Heart right ventricle (tissue), 16 donors: ENCODE results near the gene OTX1. TPM values are rescaled to one million over a fixed set of nuclear protein-coding genes. Genes with fewer than 3 reads are reported as not detected.

ENCODE experiments used
- ATAC-seq, 8 donors: fragments of 200-7000 bp; cut with Tn5 transposase; one replicate each; pipeline ENCODE4 v1.9.1; 2020; ENCODE audit warnings: mild to moderate bottlenecking in 8 of 8, moderate library complexity in 8 of 8, moderate number of reproducible peaks in 1 of 8
- DNase-seq, 2 donors: peaks; one replicate each; pipeline ENCODE4 v3.0.0-alpha.2; 2020
- H3K27ac ChIP-seq, 10 donors: fragments of 200-600 bp; sonication (generic) in 2 of 10; one replicate each; pipeline versions ENCODE4 v1.5.0 to v1.8.0; 2020 to 2022; ENCODE audit warnings: mild to moderate bottlenecking in 3 of 10
- H3K27me3 ChIP-seq, 7 donors: fragments of 200-600 bp; one replicate each; pipeline ENCODE4 v1.8.0; 2021 to 2022; ENCODE audit warnings: mild to moderate bottlenecking in 2 of 7
- H3K36me3 ChIP-seq, 9 donors: fragments of 200-600 bp; sonication (generic) in 1 of 9; one replicate each; pipeline versions ENCODE4 v1.5.0 to v1.8.0; 2020 to 2022; ENCODE audit warnings: mild to moderate bottlenecking in 2 of 9
- H3K4me1 ChIP-seq, 9 donors: fragments of 200-600 bp; sonication (generic) in 1 of 9; one replicate each; pipeline versions ENCODE4 v1.5.0 to v1.8.0; 2020 to 2022; ENCODE audit warnings: mild to moderate bottlenecking in 4 of 9
- H3K4me3 ChIP-seq, 10 donors: fragments of 200-600 bp; sonication (generic) in 2 of 10; one replicate each; pipeline versions ENCODE4 v1.5.0 to v1.8.0; 2020 to 2022; ENCODE audit warnings: mild to moderate bottlenecking in 7 of 10, moderate library complexity in 2 of 10
- H3K9me3 ChIP-seq, 11 donors: fragments of 200-600 bp in 10 of 11; sonication (generic) in 2 of 11; one replicate each; pipeline versions ENCODE4 v1.5.0 to v1.8.0; 2013 to 2022; ENCODE audit warnings: mild to moderate bottlenecking in 2 of 11, control low read depth in 1 of 11, moderate library complexity in 1 of 11
- CTCF ChIP-seq, 9 donors: fragments of 200-600 bp; sonication (generic) in 2 of 9; IDR thresholded peaks; one replicate each; pipeline versions ENCODE4 v1.5.0 to v1.8.0; 2021 to 2022; ENCODE audit warnings: antibody characterized with exemption in 9 of 9, mild to moderate bottlenecking in 5 of 9, moderate library complexity in 1 of 9
- WGBS, 2 donors: extraction: QIAGEN DNeasy Blood & Tissue Kit; methylation state at CpG; one replicate each; pipeline ENCODE4 v1.1.7; 2013; ENCODE audit warnings: inconsistent platforms in 1 of 2; 5-methylcytosine and 5-hydroxymethylcytosine counted together
- intact Hi-C, 10 donors: fragments of 100-400 bp; cut with DNase I; formaldehyde crosslinking; loops; one replicate each; pipeline versions ENCODE4 v1.11.1 to v1.14.2; 2022
- polyA plus RNA-seq, 2 donors: library from polyadenylated mRNA; stranded (reverse); fragments of 200-250 nt; gene quantifications; one replicate each; pipeline ENCODE4 v1.2.3, GENCODE V29; 2013
- total RNA-seq, 10 donors: library from RNA; stranded (reverse); fragmentation: NEBNext Ultra II Directional in 3 of 10; extraction: Animal tissue kit (Norgen Biotek cat#: 25700) in 3 of 10; gene quantifications; one replicate each; pipeline versions ENCODE4 v1.2.1 to v1.2.4, GENCODE V29; 2021 to 2023
- donor health status: Arrhythmogenic right ventricular cardiomyopathy.
- donor health status: ischemic (EF 13 %, LVEDD 7.1; RV severe dilation, severe dysfunction).
- donor health status: healthy with polysubstance abuse.
- donor health status: DM: no; HTN: yes; CAD: no.
- donor health status: DM: no; HTN: no; CAD: no.
- donor health status: ischemic (EF 25% LVEDD 6.9; RV normal size, moderate dysfunction).
- donor health status: ischemic (EF 25% LVEDD 5.7; RV mildly dilated, moderate dysfunction).
- donor health status: healthy.
- donor health status: DM: yes; HTN: yes; CAD: no.
- donor health status: Ischemic cardiomyopathy.
- donor health status: ischemic (EF 35%, LVEDD 5.7; RV mildly dilated, moderate dysfunction).
- donor health status: nonischemic (EF 11% LVEDD 7.7; RV severe dilation, severe dysfunction).
- donor health status: DM: yes; HTN: yes; CAD: no.
- donor health status: PGD.
- donor health status: ischemic (EF 29% LVEDD 5.4; RV normal size, mild dysfunction).
- donor health status: nonischemic (EF 23%, LVEDD 6.1; RV moderate dilation, normal function).

Gene OTX1
- total and polyA plus RNA-seq, 12 donors, result not detected

GRCh38 chr2:63059793-63060471 is 9.3 kb downstream of the OTX1 start:
- H3K36me3 ChIP-seq, result no peaks in the 10 kb centered on the region
- H3K9me3 ChIP-seq, result no peaks in the 10 kb centered on the region
- TF ChIP-seq CTCF (IDR thresholded peaks at IDR 0.05), result no peak
- peaks cover 48 to 100% (median 100%) of the 10 kb centered on the region in 7 donors for H3K27me3 ChIP-seq
- intact Hi-C loops, result no loop called here
- no peak overlapping the region for H3K4me3 ChIP-seq
- no peak overlapping the region for H3K27ac ChIP-seq
- 5 to 8% methylated on average over 26 to 39 of the region's 39 CpGs for WGBS, 2 donors
- H3K4me1 ChIP-seq, result peaks cover 9 to 54% (median 47%) of the 10 kb centered on the region in 9 donors
- ATAC-seq (peak in 1 of 8 donors; percentile 38), DNase-seq (no peak)

GRCh38 chr2:63060472-63060991 is 9.9 kb downstream of the OTX1 start:
- no peak for DNase-seq
- Histone ChIP-seq H3K9me3 (no peaks in the 10 kb centered on the region), H3K27ac (no peak overlapping the region), H3K36me3 (no peaks in the 10 kb centered on the region), H3K4me3 (no peak overlapping the region), H3K27me3 (peaks cover 42 to 100% (median 100%) of the 10 kb centered on the region in 7 donors), H3K4me1 (peaks cover 9 to 49% (median 43%) of the 10 kb centered on the region in 9 donors)
- no peak for ATAC-seq
- 24 to 34% methylated on average over 5 of the region's 5 CpGs for WGBS, 2 donors
- no peak for TF ChIP-seq CTCF (IDR thresholded peaks at IDR 0.05)
- intact Hi-C loops, result no loop called here

GRCh38 chr2:63064197-63064596 is 13.6 kb downstream of the OTX1 start:
- Histone ChIP-seq H3K36me3 (no peaks in the 10 kb centered on the region), H3K27me3 (peaks cover 17 to 100% (median 100%) of the 10 kb centered on the region in 7 donors), H3K4me1 (peaks cover 0 to 12% (median 7%) of the 10 kb centered on the region in 9 donors), H3K27ac (no peak overlapping the region), H3K4me3 (no peak overlapping the region), H3K9me3 (peaks cover 0 to 6% (median 0%) of the 10 kb centered on the region in 11 donors)
- WGBS, 2 donors, result 59 to 73% methylated on average over 1 of the region's 1 CpG
- ATAC-seq (no peak), DNase-seq (no peak)
- TF ChIP-seq CTCF (IDR thresholded peaks at IDR 0.05), result no peak
- intact Hi-C loops, result no loop called here

- no peak overlapping the region for H3K4me3 ChIP-seq
- no peak for DNase-seq
- no peak for TF ChIP-seq CTCF (IDR thresholded peaks at IDR 0.05)
- peaks cover 0 to 8% (median 2%) of the 10 kb centered on the region in 9 donors for H3K4me1 ChIP-seq
- H3K9me3 ChIP-seq, result peaks cover 0 to 6% (median 0%) of the 10 kb centered on the region in 11 donors
- H3K27me3 ChIP-seq, result peaks cover 13 to 100% (median 100%) of the 10 kb centered on the region in 7 donors
- no peaks in the 10 kb centered on the region for H3K36me3 ChIP-seq
- no peak for ATAC-seq
- H3K27ac ChIP-seq, result no peak overlapping the region
- intact Hi-C loops, result no loop called here
- WGBS, 2 donors, result 79% methylated on average over 4 of the region's 4 CpGs
These were observed 14.0 kb downstream of the OTX1 start for GRCh38 chr2:63064661-63065060.
